Lung (tissue), 12 donors: Measurements from ENCODE around the gene ZNF202. TPM values are rescaled to one million over a fixed set of nuclear protein-coding genes. Genes with fewer than 3 reads are reported as not detected.

Experiments
- ATAC-seq: fragments of 200-7000 bp; cut with Tn5 transposase; one replicate; pipeline ENCODE4 v1.9.1; 2020; ENCODE audit warnings: moderate number of reproducible peaks; ENCODE audit not compliant: insufficient read depth, low FRiP score
- DNase-seq, 3 donors: peaks; one replicate each; pipeline ENCODE4 v3.0.0-alpha.2; 2013 to 2017
- H3K27ac ChIP-seq, 2 donors: one replicate each; pipeline ENCODE4 v1.5.1; 2013; ENCODE audit warnings: mild to moderate bottlenecking in 2 of 2, moderate library complexity in 2 of 2, control low read depth in 1 of 2, inconsistent platforms in 1 of 2, low read depth in 1 of 2, low read length in 1 of 2
- H3K27me3 ChIP-seq, 3 donors: one replicate each; pipeline ENCODE4 v1.5.1; 2013; ENCODE audit warnings: low read length in 2 of 3; ENCODE audit not compliant: control insufficient read depth in 3 of 3, insufficient read depth in 3 of 3
- H3K36me3 ChIP-seq, 4 donors: one replicate each; pipeline ENCODE4 v1.5.1; 2013; ENCODE audit warnings: low read length in 4 of 4, mild to moderate bottlenecking in 1 of 4, moderate library complexity in 1 of 4; ENCODE audit not compliant: control insufficient read depth in 4 of 4, insufficient read depth in 4 of 4
- H3K4me1 ChIP-seq, 5 donors: one replicate each; pipeline ENCODE4 v1.5.1; 2013; ENCODE audit warnings: low read length in 5 of 5, mild to moderate bottlenecking in 2 of 5, moderate library complexity in 1 of 5; ENCODE audit not compliant: control insufficient read depth in 5 of 5, insufficient read depth in 5 of 5
- H3K4me3 ChIP-seq: one replicate; pipeline ENCODE4 v1.5.1; 2013; ENCODE audit warnings: mild to moderate bottlenecking, control low read depth, moderate library complexity
- H3K9ac ChIP-seq, 2 donors: one replicate each; pipeline ENCODE4 v1.5.1; 2013; ENCODE audit warnings: low read length in 2 of 2, control low read depth in 1 of 2; ENCODE audit not compliant: insufficient read depth in 1 of 2
- H3K9me3 ChIP-seq, 4 donors: one replicate each; pipeline ENCODE4 v1.5.1; 2013; ENCODE audit warnings: low read length in 3 of 4, mild to moderate bottlenecking in 1 of 4, moderate library complexity in 1 of 4; ENCODE audit not compliant: control insufficient read depth in 4 of 4, insufficient read depth in 3 of 4
- WGBS, 2 donors: extraction: QIAGEN DNeasy Blood & Tissue Kit; methylation state at CpG; one replicate each; pipeline ENCODE4 v1.1.7; 2013; 5-methylcytosine and 5-hydroxymethylcytosine counted together
- polyA plus RNA-seq, 2 donors: library from polyadenylated mRNA; stranded (reverse); fragments of 200-250 nt; gene quantifications; one replicate each; pipeline ENCODE4 v1.2.1, GENCODE V29; 2013
- total RNA-seq, 2 donors: library from RNA; depleted of rRNA in 1 of 2; stranded (reverse); fragments of >200 nt in 1 of 2; gene quantifications; one replicate each; pipeline ENCODE4 v1.2.1, GENCODE V29; 2014 to 2021
- TF ChIP-seq, protein P1 (sequence below): IDR thresholded peaks from 2 replicates; pipeline ENCODE4 v1.5.1; 2012; ENCODE audit warnings: mild to moderate bottlenecking; ENCODE audit errors: control extremely low read depth, extremely low read depth
- donor health status: control.
- donor health status: control.
- donor health status: Bipolar disorder and iron deficiency.
- donor health status: healthy.
- donor health status: DM: yes; HTN: yes; CAD: no.

ZNF202 gene
- total and polyA plus RNA-seq, 4 donors = 6.7 to 10.8 (median 9.0) TPM

DNA sequence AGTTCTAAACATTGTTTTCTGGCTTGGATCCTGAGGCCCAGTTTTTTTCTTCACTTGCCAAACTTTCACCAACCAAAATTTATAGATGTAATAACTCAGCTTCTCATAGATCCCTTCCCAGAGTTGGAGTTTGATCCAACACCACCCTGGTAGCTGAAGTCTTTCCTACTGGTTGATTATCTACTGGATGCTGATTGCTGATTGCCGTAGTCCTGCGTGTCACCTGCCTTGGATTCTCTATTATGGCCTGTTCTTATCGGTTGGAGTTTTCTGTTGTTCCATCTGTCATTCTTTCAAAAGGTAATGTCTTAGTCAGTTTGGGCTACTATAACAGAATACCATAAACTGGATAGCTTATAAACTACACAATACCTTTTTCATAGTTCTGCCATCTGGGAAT is 30.2 kb upstream of the ZNF202 start:
- no peak for DNase-seq
- WGBS, 2 donors = 96 to 97% methylated on average over 3 of the region's 3 CpGs
- no peak for ATAC-seq

DNA sequence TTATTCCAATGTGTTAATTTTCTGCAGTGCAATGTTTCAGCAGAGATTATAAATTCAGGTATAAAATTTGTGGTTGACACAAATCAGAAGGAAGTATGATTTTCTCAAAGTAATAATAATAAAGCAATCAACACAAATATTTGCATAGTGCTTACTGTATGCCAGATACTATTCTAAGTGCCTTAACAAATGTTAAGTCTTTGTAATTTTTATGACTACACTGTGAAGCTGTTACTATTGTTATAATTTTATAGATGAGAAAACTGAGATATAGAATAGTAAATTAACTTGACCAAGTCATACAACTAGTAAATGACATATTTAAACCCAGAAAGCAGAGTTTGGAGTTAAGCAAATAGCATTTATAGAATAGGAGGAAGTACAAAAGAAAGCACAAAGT is 29.3 kb upstream of the ZNF202 start:
- ATAC-seq = no peak
- peaks cover 0 to under 1% (median 0%) of the 10 kb centered on the region in 3 donors for H3K27me3 ChIP-seq

More for the DNA sequence above, 30.2 kb upstream of the ZNF202 start:
- TF ChIP-seq, protein P1, sequence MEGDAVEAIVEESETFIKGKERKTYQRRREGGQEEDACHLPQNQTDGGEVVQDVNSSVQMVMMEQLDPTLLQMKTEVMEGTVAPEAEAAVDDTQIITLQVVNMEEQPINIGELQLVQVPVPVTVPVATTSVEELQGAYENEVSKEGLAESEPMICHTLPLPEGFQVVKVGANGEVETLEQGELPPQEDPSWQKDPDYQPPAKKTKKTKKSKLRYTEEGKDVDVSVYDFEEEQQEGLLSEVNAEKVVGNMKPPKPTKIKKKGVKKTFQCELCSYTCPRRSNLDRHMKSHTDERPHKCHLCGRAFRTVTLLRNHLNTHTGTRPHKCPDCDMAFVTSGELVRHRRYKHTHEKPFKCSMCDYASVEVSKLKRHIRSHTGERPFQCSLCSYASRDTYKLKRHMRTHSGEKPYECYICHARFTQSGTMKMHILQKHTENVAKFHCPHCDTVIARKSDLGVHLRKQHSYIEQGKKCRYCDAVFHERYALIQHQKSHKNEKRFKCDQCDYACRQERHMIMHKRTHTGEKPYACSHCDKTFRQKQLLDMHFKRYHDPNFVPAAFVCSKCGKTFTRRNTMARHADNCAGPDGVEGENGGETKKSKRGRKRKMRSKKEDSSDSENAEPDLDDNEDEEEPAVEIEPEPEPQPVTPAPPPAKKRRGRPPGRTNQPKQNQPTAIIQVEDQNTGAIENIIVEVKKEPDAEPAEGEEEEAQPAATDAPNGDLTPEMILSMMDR = no peak
- Histone ChIP-seq H3K27ac (no peak overlapping the region), H3K9ac (no peak overlapping the region), H3K4me1 (no peaks in the 10 kb centered on the region), H3K36me3 (no peaks in the 10 kb centered on the region), H3K4me3 (no peak overlapping the region), H3K27me3 (peaks cover 0 to 2% (median 0%) of the 10 kb centered on the region in 3 donors), H3K9me3 (no peaks in the 10 kb centered on the region)

DNA sequence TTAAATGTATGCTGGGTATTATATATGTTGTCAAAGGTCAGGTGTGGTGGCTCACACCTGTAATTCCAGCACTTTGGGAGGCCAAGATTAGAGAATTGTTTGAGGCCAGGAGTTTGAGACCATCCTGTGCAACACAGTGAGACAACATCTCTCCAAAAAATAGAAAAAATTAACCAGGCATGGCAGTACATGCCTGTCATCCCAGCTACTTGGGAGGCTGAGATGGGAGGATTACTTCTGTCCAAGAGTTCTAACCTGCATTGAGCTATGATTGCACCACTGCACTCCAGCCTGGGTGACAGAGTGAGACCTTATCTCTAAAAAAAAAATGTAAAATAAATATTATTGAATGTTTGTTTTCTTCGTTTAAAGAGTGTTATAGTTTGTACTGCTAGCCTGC is 24.1 kb upstream of the ZNF202 start:
- Histone ChIP-seq H3K4me3 (no peak overlapping the region), H3K9ac (no peak overlapping the region), H3K4me1 (no peaks in the 10 kb centered on the region), H3K27ac (no peak overlapping the region), H3K9me3 (peaks cover 0 to 7% (median 1%) of the 10 kb centered on the region in 4 donors), H3K27me3 (no peaks in the 10 kb centered on the region), H3K36me3 (no peaks in the 10 kb centered on the region)
- no peak for ATAC-seq
- TF ChIP-seq, protein P1 = no peak
- no peak for DNase-seq
- 36 to 74% methylated on average over 1 of the region's 1 CpG for WGBS, 2 donors

More for the DNA sequence above, 29.3 kb upstream of the ZNF202 start:
- Histone ChIP-seq H3K4me1 (no peaks in the 10 kb centered on the region), H3K4me3 (no peak overlapping the region), H3K36me3 (no peaks in the 10 kb centered on the region), H3K27ac (no peak overlapping the region), H3K9ac (no peak overlapping the region), H3K9me3 (no peaks in the 10 kb centered on the region)
- DNase-seq = no peak
- TF ChIP-seq, protein P1 = no peak

DNA sequence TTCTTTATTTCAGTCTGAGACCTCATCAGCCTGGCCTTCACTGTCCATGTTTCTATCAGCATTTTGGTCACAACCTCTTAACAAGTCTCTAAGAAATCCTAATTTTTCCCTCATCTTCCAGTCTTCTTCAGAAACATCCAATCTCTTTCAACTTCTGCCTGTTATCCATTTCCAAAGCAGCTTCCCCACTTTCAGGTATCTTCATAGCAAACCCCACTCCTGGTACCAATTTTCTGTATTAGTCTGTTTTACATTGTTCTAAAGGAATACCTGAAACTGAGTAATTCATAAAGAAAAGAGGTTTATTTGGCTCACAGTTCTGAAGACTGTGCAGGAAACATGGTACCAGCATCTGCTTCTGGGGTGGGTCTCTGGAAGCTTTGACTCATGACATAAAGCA is 21.0 kb upstream of the ZNF202 start:
- no peak overlapping the region for H3K27ac ChIP-seq
- no peak overlapping the region for H3K4me3 ChIP-seq
- peaks cover 0 to 7% (median 1%) of the 10 kb centered on the region in 4 donors for H3K9me3 ChIP-seq
- no peaks in the 10 kb centered on the region for H3K4me1 ChIP-seq
- H3K9ac ChIP-seq = no peak overlapping the region
- H3K27me3 ChIP-seq = no peaks in the 10 kb centered on the region
- no peak for ATAC-seq
- H3K36me3 ChIP-seq = no peaks in the 10 kb centered on the region
- no peak for DNase-seq
- TF ChIP-seq, protein P1 = no peak
